HG03196 (cell line): ENCODE data around the gene NEURL2.
A peak's percentile ranks its signal among the peaks of the same experiment; 100 is the strongest.
"Not testable (repeated sequence)": the region's sequence is repeated elsewhere in the genome, so short reads cannot be mapped to it uniquely, and the experiment has no call there.

ENCODE experiments used
- ATAC-seq: cut with Tn5 transposase; IDR thresholded peaks from one replicate; pipeline ENCODE4 v1.9.1; 2021; ENCODE audit not compliant: unreplicated experiment

The NEURL2 gene

GRCh38 chr20:45874576-45874975, 16.4 kb downstream of the NEURL2 start:
- no peak for ATAC-seq

DNA sequence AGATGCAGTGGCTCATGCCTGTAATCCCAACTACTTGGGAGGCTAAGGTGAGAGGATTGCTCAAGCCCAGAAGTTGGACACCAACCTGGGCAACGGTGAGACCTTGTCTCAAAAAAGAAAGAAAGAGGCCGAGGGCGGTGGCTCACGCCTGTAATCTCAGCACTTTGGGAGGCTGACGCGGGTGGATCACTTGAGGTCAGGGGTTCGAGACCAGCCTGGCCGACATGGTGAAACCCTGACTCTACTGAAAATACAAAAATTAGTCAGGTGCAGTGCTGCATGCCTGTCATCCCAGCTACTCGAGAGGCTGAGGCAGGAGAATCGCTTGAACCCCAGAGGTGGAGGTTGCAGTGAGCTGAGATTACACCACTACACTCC, 16.9 kb downstream of the NEURL2 start:
- not testable (repeated sequence) for ATAC-seq

DNA sequence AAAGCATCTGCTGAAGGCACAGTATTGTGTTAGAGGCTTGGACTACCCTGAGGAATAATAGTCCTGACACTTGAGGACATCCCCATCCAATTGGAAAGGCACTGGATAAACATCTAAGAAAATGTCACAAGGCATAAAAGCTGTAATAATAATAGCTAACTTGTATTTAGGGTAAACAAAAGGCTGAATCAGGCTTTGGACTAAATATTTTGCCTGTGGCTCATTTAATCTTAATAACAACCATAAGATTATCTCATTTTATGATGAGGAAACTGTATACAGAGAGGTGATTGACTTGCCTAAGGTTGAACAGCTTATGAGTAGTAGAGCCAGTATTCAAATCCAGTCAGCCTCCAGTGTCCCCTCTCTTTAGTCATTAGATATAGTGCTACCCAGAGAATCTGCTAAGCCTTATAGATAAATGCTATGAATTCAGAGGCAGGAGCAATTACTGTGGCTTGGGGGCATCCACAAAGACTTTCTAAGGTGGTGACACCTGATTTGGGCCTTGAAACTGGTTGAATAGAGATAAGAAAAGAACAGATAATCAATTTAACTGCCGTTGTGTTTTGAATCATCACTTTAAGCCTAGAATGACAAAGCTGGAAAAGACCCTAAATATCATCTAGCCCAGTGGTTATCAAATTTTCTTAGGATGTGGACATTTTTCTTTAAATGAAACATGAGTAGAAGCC, 17.5 kb downstream of the NEURL2 start:
- ATAC-seq: no peak

- no peak for ATAC-seq
Measured at GRCh38 chr20:45872626-45873025, 18.4 kb downstream of the NEURL2 start.

- ATAC-seq: no peak
Measured at GRCh38 chr20:45867819-45868176, 23.2 kb downstream of the NEURL2 start.

DNA sequence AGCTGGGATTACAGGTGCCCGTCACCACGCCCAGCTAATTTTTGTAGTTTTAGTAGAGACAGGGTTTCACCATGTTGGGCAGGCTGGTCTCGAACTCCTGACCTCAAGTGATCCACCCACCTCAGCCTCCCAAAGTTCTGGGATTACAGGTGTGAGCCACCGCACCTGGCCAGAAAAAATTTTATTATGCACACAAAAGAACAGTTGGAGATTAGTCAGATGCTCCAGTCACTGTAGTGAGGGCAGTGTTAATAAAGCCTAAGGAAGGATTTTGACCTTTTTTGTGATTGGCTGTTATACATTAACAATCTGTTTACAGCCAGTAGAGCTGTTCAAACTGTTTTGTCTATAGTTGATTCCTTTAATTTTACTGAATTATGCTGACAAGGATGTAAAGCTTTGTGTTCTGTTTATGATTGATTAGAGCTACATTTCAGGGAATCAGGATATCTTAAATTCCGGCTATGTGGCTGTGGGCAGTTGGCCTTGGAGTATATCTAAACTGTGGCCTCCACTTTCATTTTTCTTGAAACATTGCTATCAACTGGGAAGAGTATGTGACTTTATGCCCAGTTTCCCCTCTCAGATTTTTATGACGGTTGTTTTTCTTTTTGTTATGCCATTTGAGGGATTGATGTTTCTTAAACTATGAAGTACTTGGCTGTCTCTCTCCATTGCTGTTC, 23.7 kb downstream of the NEURL2 start:
- no peak for ATAC-seq

DNA sequence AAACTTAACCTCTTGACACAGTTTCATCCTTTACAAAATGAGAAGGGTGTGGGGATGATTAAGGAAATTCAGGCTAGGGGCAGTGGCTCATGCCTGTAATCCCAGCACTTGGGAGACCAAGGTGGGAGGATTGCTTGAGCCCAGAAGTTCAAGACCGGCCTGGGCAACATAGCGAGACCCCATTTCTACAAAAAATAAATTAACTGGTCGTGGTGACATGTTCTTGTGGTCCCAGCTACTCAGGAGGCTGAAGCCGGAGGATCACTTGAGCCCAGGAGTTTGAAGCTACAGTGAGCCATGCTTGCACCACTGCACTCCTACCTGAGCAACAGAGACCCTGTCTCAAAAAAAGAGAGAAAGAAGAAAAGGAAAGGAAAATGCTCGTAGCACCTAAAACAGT, 24.6 kb downstream of the NEURL2 start:
- ATAC-seq: no peak

- no peak for ATAC-seq
Measured at GRCh38 chr20:45863543-45864470, 27.2 kb downstream of the NEURL2 start.

- no peak for ATAC-seq
Measured at GRCh38 chr20:45861221-45862075, 29.6 kb downstream of the NEURL2 start.

GRCh38 chr20:45860560-45861220, 30.3 kb downstream of the NEURL2 start:
- no peak for ATAC-seq

- ATAC-seq: no peak
Measured at GRCh38 chr20:45859916-45860315, 31.1 kb downstream of the NEURL2 start.

DNA sequence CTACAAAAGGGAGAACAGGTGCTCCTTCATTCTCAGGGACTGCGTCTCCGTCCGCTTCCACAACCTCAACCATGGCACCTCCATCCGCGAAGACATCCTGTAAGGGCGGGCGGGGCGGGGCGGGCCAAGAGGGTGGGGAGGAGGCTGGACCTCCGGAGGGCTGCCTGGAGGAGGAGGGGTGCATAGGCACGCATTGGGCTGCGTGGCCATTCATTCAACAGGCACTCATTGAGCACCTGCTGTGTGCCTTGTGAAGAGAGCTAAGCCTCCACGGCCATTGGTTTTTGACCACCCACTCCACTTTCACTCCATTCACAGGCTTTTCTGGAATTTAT, 33.2 kb downstream of the NEURL2 start:
- ATAC-seq: peak; percentile 8

DNA sequence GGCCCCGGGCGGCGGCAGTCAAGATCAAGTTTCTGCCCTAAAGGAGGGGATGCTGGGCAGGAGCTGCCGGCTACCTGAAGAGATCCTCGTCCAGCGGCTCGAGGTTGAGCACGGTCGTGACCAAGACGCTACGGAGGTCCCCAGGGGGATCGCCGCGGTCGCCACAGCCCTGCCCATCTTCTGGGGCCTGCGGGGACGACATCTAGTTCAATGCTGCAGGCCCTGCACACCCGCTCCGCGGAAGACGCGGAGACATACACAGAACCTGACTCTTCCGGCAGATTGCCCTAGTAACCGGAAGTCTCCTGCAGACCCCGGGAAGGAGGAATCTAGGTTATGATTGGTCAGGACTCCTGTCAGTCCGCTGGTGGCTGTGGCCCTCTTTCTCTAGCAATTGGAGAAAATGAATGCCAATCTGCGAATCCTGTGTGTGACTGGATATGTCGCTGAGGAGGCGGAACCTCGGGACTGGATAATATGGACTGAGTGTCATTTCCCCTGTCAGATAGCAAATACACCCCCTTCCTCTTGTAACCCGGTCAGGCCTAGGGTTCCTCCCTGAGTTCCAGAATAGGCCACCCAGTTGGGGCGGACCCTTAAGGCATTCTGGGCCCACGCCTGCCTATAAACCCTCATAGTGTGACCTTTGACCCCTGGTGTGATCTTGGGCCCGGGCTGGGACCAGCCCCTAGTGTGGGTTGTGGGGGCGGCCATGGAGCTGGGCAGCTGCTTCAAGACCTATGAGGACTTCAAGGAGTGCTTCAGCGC, 33.7 kb downstream of the NEURL2 start, which contains the start of the genes ACOT8 and ZSWIM3:
Gene ACOT8 (minus strand): TSS at position 279 of the 768 bp plus-strand sequence. CDS start 77 bp downstream, at position 202.
Gene ZSWIM3 (plus strand): TSS at position 501 of the 768 bp plus-strand sequence. CDS start 212 bp downstream, at position 713.
- peak; percentile 91 for ATAC-seq

DNA sequence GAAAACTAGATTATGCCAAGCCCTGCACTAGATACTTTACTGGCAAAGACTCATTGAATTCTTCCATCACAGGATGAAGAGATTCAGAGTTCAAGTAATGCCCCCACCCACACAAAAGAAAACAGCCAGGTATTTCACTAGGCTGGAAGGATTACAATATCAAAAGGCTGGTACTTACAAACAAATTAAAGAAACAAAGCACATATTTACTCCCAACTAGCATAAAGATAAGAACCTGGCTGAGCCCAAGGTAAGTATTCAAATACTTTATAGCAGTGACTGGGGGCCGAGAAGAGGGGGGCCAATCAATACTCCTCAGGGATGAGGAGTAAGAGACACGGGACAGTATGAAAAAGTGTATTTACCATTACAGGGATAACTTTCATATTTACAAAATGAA, 37.5 kb downstream of the NEURL2 start:
- no peak for ATAC-seq

- ATAC-seq: no peak
Measured at GRCh38 chr20:45852326-45852725, 38.7 kb downstream of the NEURL2 start.

- ATAC-seq: no peak
Measured at GRCh38 chr20:45851501-45851900, 39.5 kb downstream of the NEURL2 start.

- ATAC-seq: no peak
Measured at GRCh38 chr20:45850926-45851325, 40.1 kb downstream of the NEURL2 start.

- ATAC-seq: no peak
Measured at GRCh38 chr20:45850238-45850637, 40.8 kb downstream of the NEURL2 start.

DNA sequence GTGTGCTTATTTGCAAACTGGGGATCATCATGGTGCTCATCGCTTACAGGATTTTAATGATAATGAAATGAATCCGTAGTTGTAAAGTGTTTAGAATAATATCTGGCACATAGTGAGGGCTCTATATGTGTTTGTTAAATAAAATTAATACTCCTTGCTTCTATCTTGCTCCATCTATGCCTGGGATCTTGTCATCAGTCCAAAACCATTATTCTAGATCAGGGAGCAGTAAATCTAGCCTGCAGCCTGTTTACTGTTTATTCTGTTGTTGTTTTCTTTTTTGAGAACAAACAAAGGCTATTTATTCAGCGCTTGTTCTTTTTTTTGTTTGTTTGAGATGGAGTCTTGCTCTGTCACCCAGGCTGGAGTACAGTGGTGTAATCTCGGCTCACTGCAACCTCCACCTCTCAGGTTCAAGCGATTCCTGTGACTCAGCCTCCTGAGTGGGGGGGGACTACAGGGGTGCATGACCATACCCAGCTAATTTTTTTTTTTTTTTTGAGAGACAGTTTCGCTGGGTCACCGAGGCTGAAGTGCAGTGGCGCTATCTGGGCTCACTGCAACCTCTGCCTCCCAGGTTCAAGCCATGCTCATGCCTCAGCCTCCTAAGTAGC, 41.9 kb downstream of the NEURL2 start:
- ATAC-seq: no peak
